A549 (cell line): ENCODE measurements around the gene MAP7D2.

Experiments
- CTCF ChIP-seq: fragments of >200 bp; sonication (Bioruptor Twin); formaldehyde crosslinking; IDR thresholded peaks from 3 replicates; pipeline ENCODE4 v1.5.1; 2016
- EP300 ChIP-seq, 2 experiments: fragments of >200 bp; sonication (Bioruptor Twin); formaldehyde crosslinking; IDR thresholded peaks; 2 replicates in 1 of 2; 3 replicates in 1 of 2; pipeline ENCODE4 v1.6.1; 2016 to 2017
- JUNB ChIP-seq: fragments of >200 bp; sonication (Bioruptor Twin); formaldehyde crosslinking; IDR thresholded peaks from 2 replicates; pipeline ENCODE4 v1.6.1; 2016
- RFX5 ChIP-seq: fragments of 450-650 bp; IDR thresholded peaks from 2 replicates; pipeline ENCODE4 v1.7.1; 2014; ENCODE audit warnings: antibody characterized with exemption, mild to moderate bottlenecking, moderate library complexity

GRCh38 chrX:20091499-20091898 lies 25.2 kb downstream of the MAP7D2 start:
- TF ChIP-seq JUNB, result no peak
- no peak for TF ChIP-seq CTCF
- no peak for TF ChIP-seq EP300 (IDR thresholded peaks at IDR 0.05)
- TF ChIP-seq RFX5, result no peak
